Measurements from ENCODE around the gene CCDC43. TPM values are rescaled to one million over a fixed set of nuclear protein-coding genes. Genes with fewer than 3 reads are reported as not detected.

CCDC43 gene
- total and polyA plus RNA-seq, 12 donors = 10.6 to 42.0 (median 18.2) TPM

DNA sequence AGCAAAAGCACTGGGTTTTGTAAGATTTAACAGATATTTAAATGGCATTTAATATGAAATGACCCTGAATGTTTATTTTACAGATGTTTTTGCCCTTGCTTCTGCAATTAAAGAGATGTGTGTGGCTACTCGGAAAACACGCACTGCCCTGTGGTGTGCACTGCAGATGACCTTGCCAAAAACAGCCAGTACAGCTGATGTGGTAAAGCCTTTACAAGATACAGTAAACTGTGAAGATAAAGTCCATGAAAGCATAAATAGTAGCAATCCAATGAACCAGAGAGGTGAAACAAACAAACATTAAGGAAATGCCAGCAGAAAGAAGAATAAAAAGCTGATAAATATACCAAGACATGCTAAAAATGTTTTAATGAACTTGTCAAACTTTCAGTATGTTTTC is 15.7 kb downstream of the CCDC43 start:
- no peak overlapping the region for H3K4me3 ChIP-seq
- intact Hi-C loops (cut with DNase I) = no loop called here
- WGBS, 4 donors = 68 to 82% (median 78%) methylated on average over 2 of the region's 2 CpGs
- H3K27ac ChIP-seq = no peak overlapping the region
- no peaks in the 10 kb centered on the region for H3K4me1 ChIP-seq (replicated peaks in 1 of 2)
- no peak for DNase-seq
- no peaks in the 10 kb centered on the region for H3K9me3 ChIP-seq (replicated peaks in 1 of 3)
- TF ChIP-seq POLR2A (IDR thresholded peaks at IDR 0.05) = no peak
- TF ChIP-seq, protein P1, sequence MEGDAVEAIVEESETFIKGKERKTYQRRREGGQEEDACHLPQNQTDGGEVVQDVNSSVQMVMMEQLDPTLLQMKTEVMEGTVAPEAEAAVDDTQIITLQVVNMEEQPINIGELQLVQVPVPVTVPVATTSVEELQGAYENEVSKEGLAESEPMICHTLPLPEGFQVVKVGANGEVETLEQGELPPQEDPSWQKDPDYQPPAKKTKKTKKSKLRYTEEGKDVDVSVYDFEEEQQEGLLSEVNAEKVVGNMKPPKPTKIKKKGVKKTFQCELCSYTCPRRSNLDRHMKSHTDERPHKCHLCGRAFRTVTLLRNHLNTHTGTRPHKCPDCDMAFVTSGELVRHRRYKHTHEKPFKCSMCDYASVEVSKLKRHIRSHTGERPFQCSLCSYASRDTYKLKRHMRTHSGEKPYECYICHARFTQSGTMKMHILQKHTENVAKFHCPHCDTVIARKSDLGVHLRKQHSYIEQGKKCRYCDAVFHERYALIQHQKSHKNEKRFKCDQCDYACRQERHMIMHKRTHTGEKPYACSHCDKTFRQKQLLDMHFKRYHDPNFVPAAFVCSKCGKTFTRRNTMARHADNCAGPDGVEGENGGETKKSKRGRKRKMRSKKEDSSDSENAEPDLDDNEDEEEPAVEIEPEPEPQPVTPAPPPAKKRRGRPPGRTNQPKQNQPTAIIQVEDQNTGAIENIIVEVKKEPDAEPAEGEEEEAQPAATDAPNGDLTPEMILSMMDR (IDR thresholded peaks at IDR 0.05) = no peak
- no peaks in the 10 kb centered on the region for H3K36me3 ChIP-seq (replicated peaks in 1 of 2)
- no peaks in the 10 kb centered on the region for H3K27me3 ChIP-seq

DNA sequence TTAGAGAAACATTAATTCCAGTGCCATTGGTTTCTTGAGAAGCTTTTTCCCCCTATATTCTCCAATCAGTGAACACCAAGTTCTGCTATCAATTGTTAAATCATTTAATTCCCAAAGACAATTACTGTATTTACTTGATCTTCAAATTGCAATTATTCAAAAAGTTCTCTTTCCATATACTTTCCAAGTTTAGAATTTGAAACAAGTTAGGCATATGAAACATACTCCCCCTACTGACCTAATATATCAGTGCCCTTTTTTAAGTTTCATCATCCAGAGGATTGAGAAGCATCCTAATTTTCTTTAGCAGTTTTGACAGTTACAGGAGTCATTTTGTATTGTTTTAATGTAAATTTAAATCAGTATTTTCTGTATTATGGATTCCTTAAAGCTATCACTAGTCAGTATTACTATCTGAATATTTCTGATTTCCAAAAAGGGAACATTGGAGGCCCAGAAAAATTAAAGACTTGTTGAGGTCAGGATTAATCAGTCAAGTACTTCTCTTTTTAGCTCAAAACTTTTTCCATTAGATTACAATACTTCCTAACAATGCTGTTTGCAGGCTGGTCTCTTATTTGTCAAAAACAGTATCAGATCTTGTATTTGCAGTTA is 17.0 kb downstream of the CCDC43 start:
- intact Hi-C loops (cut with DNase I) = no loop called here
- Histone ChIP-seq H3K36me3 (replicated peaks in 1 of 2) (no peaks in the 10 kb centered on the region), H3K27ac (no peak overlapping the region), H3K4me3 (no peak overlapping the region), H3K4me1 (replicated peaks in 1 of 2) (no peaks in the 10 kb centered on the region), H3K27me3 (no peaks in the 10 kb centered on the region), H3K9me3 (replicated peaks in 1 of 3) (no peaks in the 10 kb centered on the region)
- TF ChIP-seq, protein P1 (IDR thresholded peaks at IDR 0.05) = peak; percentile 30 to 57 (median 36)
- TF ChIP-seq POLR2A (IDR thresholded peaks at IDR 0.05) = no peak
- DNase-seq = no peak

DNA sequence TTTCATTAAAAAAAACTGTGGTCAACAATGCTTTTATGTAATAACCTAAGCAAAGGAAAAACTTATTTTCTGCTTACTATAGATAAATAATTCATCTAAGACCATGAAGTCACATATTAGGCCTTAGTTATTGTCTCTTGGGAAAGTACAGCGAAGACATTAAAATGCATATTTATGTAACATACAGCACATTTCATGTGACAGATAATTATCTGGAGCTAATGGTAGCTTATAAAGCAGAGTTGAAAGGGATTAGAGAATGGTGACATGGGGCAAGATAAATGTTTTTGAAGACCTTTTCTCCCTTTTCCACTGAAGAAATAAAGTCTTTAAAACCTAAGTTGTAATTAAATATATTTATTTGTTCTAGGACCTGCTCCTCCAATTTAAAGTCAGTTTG is 23.6 kb downstream of the CCDC43 start:
- H3K27me3 ChIP-seq = no peaks in the 10 kb centered on the region
- intact Hi-C loops (cut with DNase I) = no loop called here
- 91 to 98% (median 96%) methylated on average over 1 of the region's 1 CpG for whole genome bisulfite sequencing, 4 donors
- TF ChIP-seq, protein P1 (IDR thresholded peaks at IDR 0.05) = no peak
- no peak for TF ChIP-seq POLR2A (IDR thresholded peaks at IDR 0.05)
- H3K9me3 ChIP-seq (replicated peaks in 1 of 3) = no peaks in the 10 kb centered on the region
- no peak overlapping the region for H3K4me3 ChIP-seq
- no peak overlapping the region for H3K27ac ChIP-seq
- no peaks in the 10 kb centered on the region for H3K4me1 ChIP-seq (replicated peaks in 1 of 2)
- H3K36me3 ChIP-seq (replicated peaks in 1 of 2) = no peaks in the 10 kb centered on the region
- DNase-seq = no peak

DNA sequence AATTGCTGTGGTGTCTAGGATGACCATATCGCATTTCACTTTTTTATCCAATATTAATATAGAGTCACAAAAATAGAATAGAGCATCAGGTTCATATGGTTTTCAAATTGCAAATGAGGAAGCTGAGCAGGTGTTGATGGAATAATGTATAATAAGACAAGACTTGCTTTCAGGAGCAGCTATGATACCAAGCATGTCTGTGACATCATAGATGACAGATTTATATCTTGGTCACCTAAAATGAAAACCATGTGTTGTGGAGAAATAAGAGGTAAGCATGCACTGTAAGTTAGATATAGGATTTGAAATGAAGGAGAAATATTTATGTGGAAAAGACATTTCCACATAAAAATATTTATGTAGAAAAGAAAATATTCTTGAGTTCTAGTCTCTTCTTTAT is 24.7 kb downstream of the CCDC43 start:
- DNase-seq = no peak
- H3K36me3 ChIP-seq (replicated peaks in 1 of 2) = no peaks in the 10 kb centered on the region
- H3K4me3 ChIP-seq = no peak overlapping the region
- intact Hi-C loops (cut with DNase I) = no loop called here
- H3K27ac ChIP-seq = no peak overlapping the region
- 76 to 95% (median 91%) methylated on average over 1 of the region's 1 CpG for WGBS, 4 donors
- no peaks in the 10 kb centered on the region for H3K9me3 ChIP-seq (replicated peaks in 1 of 3)
- no peaks in the 10 kb centered on the region for H3K27me3 ChIP-seq
- no peaks in the 10 kb centered on the region for H3K4me1 ChIP-seq (replicated peaks in 1 of 2)
- no peak for TF ChIP-seq POLR2A (IDR thresholded peaks at IDR 0.05)
- TF ChIP-seq, protein P1 (IDR thresholded peaks at IDR 0.05) = no peak
